NCI-H2227 (cell line): ENCODE measurements around the gene MAPRE3.
"Not testable (repeated sequence)": the region's sequence is repeated elsewhere in the genome, so short reads cannot be mapped to it uniquely, and the experiment has no call there.

Experiments used
- DNase-seq: peaks from one replicate; lab custom pipeline; 2025; ENCODE audit not compliant: unreplicated experiment; lab: John Stamatoyannopoulos, UW

The MAPRE3 gene

DNA sequence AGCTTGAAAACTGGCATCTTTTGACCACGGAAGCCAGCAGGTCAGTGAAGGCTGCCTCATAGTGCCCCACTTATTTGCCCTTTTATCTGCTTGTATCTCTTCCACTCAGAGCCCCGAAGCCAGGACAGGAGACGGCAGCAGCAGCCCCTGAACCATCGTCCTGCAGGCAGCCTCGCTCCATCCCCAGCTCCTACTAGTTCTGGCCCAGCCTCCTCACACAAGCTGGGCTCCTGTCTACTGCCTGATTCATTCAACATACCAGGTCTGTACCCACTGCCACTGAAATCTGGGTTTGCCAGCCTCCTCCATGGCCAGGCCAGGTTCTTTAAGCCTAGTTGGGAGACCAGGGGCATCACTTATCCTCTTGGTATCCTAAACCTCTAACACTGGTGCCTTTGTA, 96.9 kb downstream of the MAPRE3 start:
- no peak for DNase-seq

DNA sequence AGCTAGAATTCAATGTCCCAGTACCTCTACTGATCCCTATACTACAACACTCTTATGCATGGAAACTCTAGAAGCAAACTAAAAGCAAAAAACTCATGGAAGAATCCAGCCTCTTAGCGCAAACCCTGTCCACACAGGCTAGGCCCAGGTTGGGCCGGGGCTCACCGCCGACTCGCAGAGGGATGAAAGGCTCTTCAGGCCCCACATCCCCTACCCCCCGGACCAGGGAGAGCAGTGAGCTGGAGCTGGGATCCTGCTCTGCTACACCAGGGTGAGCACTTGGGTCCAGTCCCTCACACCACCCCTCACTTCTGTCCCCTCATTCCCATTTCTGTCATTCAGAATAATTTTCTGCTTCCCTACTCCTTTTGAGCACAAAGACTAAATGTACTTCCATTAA, 99.0 kb downstream of the MAPRE3 start:
- no peak for DNase-seq

DNA sequence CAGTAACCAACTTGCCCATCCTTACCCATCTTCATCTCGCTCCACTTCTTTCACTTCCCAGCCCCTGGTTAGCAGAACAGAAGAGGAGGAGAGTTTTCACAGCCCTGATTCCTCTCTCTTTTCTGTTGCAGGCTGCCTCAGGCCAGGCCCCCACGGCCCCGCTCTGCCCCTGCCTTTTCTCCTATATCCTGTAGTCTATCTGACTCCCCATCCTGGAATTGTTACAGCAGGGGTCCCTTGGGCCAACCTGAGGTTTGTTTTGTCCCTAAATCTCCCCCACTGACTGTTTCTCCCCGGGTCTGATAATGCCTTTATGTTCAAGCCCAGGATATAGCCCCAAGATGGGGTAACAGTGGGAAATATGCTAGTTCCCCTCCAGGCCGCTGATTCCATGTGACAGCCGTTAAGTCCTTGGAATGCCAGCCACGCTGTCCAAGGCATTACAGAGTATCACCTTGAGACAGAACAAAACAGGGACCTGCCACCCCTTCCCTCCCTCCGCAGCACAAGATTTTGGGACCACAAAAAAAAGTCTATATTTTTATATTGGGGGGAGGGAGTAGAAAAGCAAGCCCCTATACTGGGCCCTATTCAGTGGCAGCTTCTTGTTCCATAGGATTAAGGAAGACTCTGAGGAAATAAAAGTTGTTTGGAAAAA, 99.7 kb downstream of the MAPRE3 start:
- DNase-seq: no peak

- no peak for DNase-seq
These were observed 100.3 kb downstream of the MAPRE3 start for GRCh38 chr2:27070653-27071276.

DNA sequence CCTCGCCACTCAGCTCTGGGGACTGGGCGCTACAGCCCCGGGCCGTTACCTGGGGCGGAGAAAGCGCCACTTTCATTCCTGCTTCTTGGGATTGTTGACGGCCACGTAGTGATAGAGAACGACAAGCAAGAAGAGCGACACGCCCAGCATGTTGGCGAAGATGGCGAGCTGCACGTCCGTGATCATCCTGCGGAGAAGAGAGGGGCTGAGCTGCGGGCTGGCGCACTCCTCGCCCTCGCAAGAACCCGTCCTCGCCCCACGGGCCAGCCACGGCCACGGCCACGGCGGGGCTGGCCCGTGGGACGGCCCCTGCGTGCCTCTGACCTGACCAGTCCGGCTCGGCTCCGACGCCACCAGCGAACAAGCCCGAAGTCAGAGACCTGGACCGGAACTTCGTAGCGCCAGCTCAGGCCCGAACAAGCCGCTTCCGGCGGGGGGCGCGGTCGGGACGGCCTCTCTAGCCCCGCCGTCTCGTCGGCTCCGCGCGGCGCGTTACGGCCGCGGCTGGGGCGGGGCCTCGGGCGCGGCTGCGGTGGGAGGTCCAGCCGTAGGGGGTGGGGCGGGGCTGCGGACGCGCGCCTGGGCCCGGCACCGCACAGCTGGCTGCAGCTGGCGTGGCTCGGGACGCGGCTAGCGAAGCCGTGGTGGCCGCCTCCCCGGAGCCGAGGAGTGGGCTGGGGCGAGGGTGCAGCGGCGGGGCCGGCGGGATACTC, 101.0 kb downstream of the MAPRE3 start, which contains the start of gene OST4:
Gene OST4 (minus strand): TSS at position 378 of the 713 bp plus-strand sequence.
- DNase-seq: peak; percentile 97

GRCh38 chr2:27071990-27072830, 101.8 kb downstream of the MAPRE3 start:
- DNase-seq: peak; percentile 27

- DNase-seq: no peak
These were observed 102.5 kb downstream of the MAPRE3 start for GRCh38 chr2:27072920-27073319.

GRCh38 chr2:27073782-27074181, 103.3 kb downstream of the MAPRE3 start:
- no peak for DNase-seq

GRCh38 chr2:27074738-27075565, 104.5 kb downstream of the MAPRE3 start:
- DNase-seq: peak; percentile 19

DNA sequence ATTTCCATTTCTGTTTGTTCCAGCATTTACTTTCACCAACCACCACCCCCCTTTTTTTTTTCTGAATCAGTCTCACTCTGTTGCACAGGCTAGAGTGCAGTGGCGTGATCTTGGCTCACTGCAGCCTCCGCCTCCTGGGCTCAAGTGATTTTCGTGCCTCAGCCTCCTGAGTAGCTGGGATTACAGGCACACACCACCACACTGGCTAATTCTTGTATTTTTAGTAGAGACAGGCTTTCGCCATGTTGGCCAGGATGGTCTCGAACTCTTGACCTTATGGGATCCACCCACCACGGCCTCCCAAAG, 105.1 kb downstream of the MAPRE3 start:
- DNase-seq: not testable (repeated sequence)

- DNase-seq: no peak
These were observed 105.9 kb downstream of the MAPRE3 start for GRCh38 chr2:27076323-27076722.
